Mesenchymal stem cell (in vitro differentiated cells and primary cell): Measurements from ENCODE around the gene SRGAP3.

Experiments used
- DNase-seq: peaks from one replicate; pipeline ENCODE4 v3.0.0-alpha.2; 2013
- H2AFZ ChIP-seq: one replicate; pipeline ENCODE4 v1.6.1; 2013; ENCODE audit warnings: low read depth, mild to moderate bottlenecking, control low read depth, inconsistent platforms, low read length, moderate library complexity
- H2AK5ac ChIP-seq: 2 replicates; pipeline ENCODE4 v1.6.1; 2013; ENCODE audit warnings: low read length, moderate library complexity, mild to moderate bottlenecking, inconsistent platforms; ENCODE audit not compliant: severe bottlenecking
- H2BK120ac ChIP-seq: one replicate; pipeline ENCODE4 v1.6.1; 2013; ENCODE audit warnings: low read depth, mild to moderate bottlenecking, inconsistent platforms, low read length, moderate library complexity
- H2BK12ac ChIP-seq, 2 experiments: one replicate each; pipeline ENCODE4 v1.6.1; 2013; ENCODE audit warnings: inconsistent platforms in 2 of 2, low read length in 2 of 2, mild to moderate bottlenecking in 2 of 2, moderate library complexity in 2 of 2, control low read depth in 1 of 2
- H2BK15ac ChIP-seq: one replicate; pipeline ENCODE4 v1.6.1; 2013; ENCODE audit warnings: mild to moderate bottlenecking, low read depth, inconsistent platforms; ENCODE audit not compliant: poor library complexity, severe bottlenecking
- H2BK5ac ChIP-seq: 2 replicates; pipeline ENCODE4 v1.6.1; 2013; ENCODE audit warnings: low read depth, mild to moderate bottlenecking, low read length, control low read depth, inconsistent platforms; ENCODE audit not compliant: poor library complexity, severe bottlenecking
- H3K14ac ChIP-seq, 2 experiments: one replicate each; pipeline ENCODE4 v1.6.1; 2013; ENCODE audit warnings: inconsistent platforms in 2 of 2, low read length in 2 of 2, control low read depth in 1 of 2, mild to moderate bottlenecking in 1 of 2, moderate library complexity in 1 of 2
- H3K18ac ChIP-seq, 2 experiments: one replicate each; pipeline ENCODE4 v1.6.1; 2013; ENCODE audit warnings: inconsistent platforms in 2 of 2, low read length in 2 of 2, control low read depth in 1 of 2, low read depth in 1 of 2, mild to moderate bottlenecking in 1 of 2
- H3K23ac ChIP-seq, 2 experiments: one replicate each; pipeline ENCODE4 v1.6.1; 2013; ENCODE audit warnings: inconsistent platforms in 2 of 2, low read length in 2 of 2, mild to moderate bottlenecking in 2 of 2, moderate library complexity in 2 of 2, control low read depth in 1 of 2
- H3K27ac ChIP-seq: 2 replicates; pipeline ENCODE4 v1.5.1; 2013; ENCODE audit warnings: mild to moderate bottlenecking, moderate library complexity, low read length, control low read depth, inconsistent platforms; ENCODE audit not compliant: poor library complexity, severe bottlenecking
- H3K27me3 ChIP-seq, 2 experiments: 2 replicates each; pipeline versions ENCODE4 v1.6.1 to v1.7.0; 2013; ENCODE audit warnings: low read length in 2 of 2, mild to moderate bottlenecking in 2 of 2, moderate library complexity in 2 of 2, control low read depth in 1 of 2, inconsistent platforms in 1 of 2; ENCODE audit not compliant: control insufficient read depth in 1 of 2, insufficient read depth in 1 of 2
- H3K36me3 ChIP-seq, 2 experiments: 2 replicates each; pipeline versions ENCODE4 v1.6.1 to v1.7.0; 2013; ENCODE audit warnings: low read length in 2 of 2, control low read depth in 1 of 2, inconsistent platforms in 1 of 2, low read depth in 1 of 2, mild to moderate bottlenecking in 1 of 2; ENCODE audit not compliant: insufficient read depth in 2 of 2, control insufficient read depth in 1 of 2
- H3K4ac ChIP-seq, 2 experiments: one replicate each; pipeline ENCODE4 v1.6.1; 2013; ENCODE audit warnings: inconsistent platforms in 2 of 2, low read length in 2 of 2, mild to moderate bottlenecking in 2 of 2, moderate library complexity in 2 of 2, control low read depth in 1 of 2, low read depth in 1 of 2
- H3K4me1 ChIP-seq: 2 replicates; pipeline ENCODE4 v1.6.1; 2013; ENCODE audit warnings: low read depth, low read length, control low read depth; ENCODE audit not compliant: control insufficient read depth, insufficient read depth
- H3K4me2 ChIP-seq: 2 replicates; pipeline ENCODE4 v1.6.1; 2013; ENCODE audit warnings: low read length, mild to moderate bottlenecking, inconsistent platforms; ENCODE audit not compliant: poor library complexity, severe bottlenecking
- H3K4me3 ChIP-seq, 2 experiments: 2 replicates each; pipeline versions ENCODE4 v1.5.1 to v1.7.0; 2013; ENCODE audit warnings: low read length in 2 of 2, mild to moderate bottlenecking in 2 of 2, control low read depth in 1 of 2, low read depth in 1 of 2; ENCODE audit not compliant: insufficient read depth in 1 of 2
- H3K79me1 ChIP-seq: replicated peaks from 2 replicates; pipeline ENCODE4 v1.6.1; 2013; ENCODE audit warnings: mild to moderate bottlenecking, control low read depth, low read length, inconsistent platforms; ENCODE audit not compliant: poor library complexity, severe bottlenecking
- H3K9ac ChIP-seq: 2 replicates; pipeline ENCODE4 v1.7.0; 2013; ENCODE audit warnings: mild to moderate bottlenecking, low read length, moderate library complexity
- H3K9me3 ChIP-seq: 2 replicates; pipeline ENCODE4 v1.7.0; 2013; ENCODE audit warnings: mild to moderate bottlenecking, low read length; ENCODE audit not compliant: control insufficient read depth
- H4K8ac ChIP-seq: one replicate; pipeline ENCODE4 v1.6.1; 2013; ENCODE audit warnings: inconsistent platforms, mild to moderate bottlenecking, low read length, moderate library complexity
- H4K91ac ChIP-seq: one replicate; pipeline ENCODE4 v1.6.1; 2013; ENCODE audit warnings: mild to moderate bottlenecking, low read length, inconsistent platforms
- WGBS: methylation state at CpG from one replicate; pipeline ENCODE4 v1.1.7; 2013; ENCODE audit warnings: mixed read lengths; 5-methylcytosine and 5-hydroxymethylcytosine counted together

Gene SRGAP3

GRCh38 chr3:9238721-9239295 lies 10.6 kb downstream of the SRGAP3 start:
- H3K4ac ChIP-seq: no peak overlapping the region
- H2BK120ac ChIP-seq: no peak overlapping the region
- no peak overlapping the region for H4K91ac ChIP-seq
- H2AFZ ChIP-seq: no peak overlapping the region
- DNase-seq: no peak
- H3K4me1 ChIP-seq: no peaks in the 10 kb centered on the region
- no peak overlapping the region for H2BK15ac ChIP-seq
- H2AK5ac ChIP-seq: no peak overlapping the region
- no peak overlapping the region for H3K23ac ChIP-seq
- H3K27me3 ChIP-seq: peaks cover 0 to 24% of the 10 kb centered on the region in 2 experiments
- no peaks in the 10 kb centered on the region for H3K36me3 ChIP-seq
- no peak overlapping the region for H2BK5ac ChIP-seq
- no peak overlapping the region for H3K27ac ChIP-seq
- H3K9me3 ChIP-seq: no peaks in the 10 kb centered on the region
- H2BK12ac ChIP-seq: no peak overlapping the region
- 79% methylated on average over 4 of the region's 4 CpGs for WGBS
- no peaks in the 10 kb centered on the region for H3K79me1 ChIP-seq
- no peak overlapping the region for H3K4me3 ChIP-seq
- no peak overlapping the region for H3K14ac ChIP-seq
- H3K18ac ChIP-seq: no peak overlapping the region
- no peak overlapping the region for H4K8ac ChIP-seq
- H3K9ac ChIP-seq: no peak overlapping the region
- no peak overlapping the region for H3K4me2 ChIP-seq

GRCh38 chr3:9238276-9238675 lies 11.2 kb downstream of the SRGAP3 start:
- H3K9me3 ChIP-seq: no peaks in the 10 kb centered on the region
- H3K4ac ChIP-seq: no peak overlapping the region
- H3K14ac ChIP-seq: no peak overlapping the region
- 94% methylated on average over 3 of the region's 5 CpGs for WGBS
- H3K27ac ChIP-seq: no peak overlapping the region
- no peak overlapping the region for H3K4me2 ChIP-seq
- H3K4me3 ChIP-seq: no peak overlapping the region
- no peak overlapping the region for H2BK5ac ChIP-seq
- no peaks in the 10 kb centered on the region for H3K79me1 ChIP-seq
- DNase-seq: no peak
- no peak overlapping the region for H4K8ac ChIP-seq
- H2BK15ac ChIP-seq: no peak overlapping the region
- no peak overlapping the region for H3K23ac ChIP-seq
- no peak overlapping the region for H3K9ac ChIP-seq
- no peak overlapping the region for H2BK120ac ChIP-seq
- H3K36me3 ChIP-seq: no peaks in the 10 kb centered on the region
- H3K27me3 ChIP-seq: peaks cover 0 to 26% of the 10 kb centered on the region in 2 experiments
- no peak overlapping the region for H2AFZ ChIP-seq
- H4K91ac ChIP-seq: no peak overlapping the region
- no peak overlapping the region for H2BK12ac ChIP-seq
- no peaks in the 10 kb centered on the region for H3K4me1 ChIP-seq
- H2AK5ac ChIP-seq: no peak overlapping the region
- H3K18ac ChIP-seq: no peak overlapping the region

- no peaks in the 10 kb centered on the region for H3K9me3 ChIP-seq
- no peak overlapping the region for H3K4ac ChIP-seq
- H3K4me2 ChIP-seq: no peak overlapping the region
- H2AK5ac ChIP-seq: no peak overlapping the region
- H3K4me1 ChIP-seq: no peaks in the 10 kb centered on the region
- H3K4me3 ChIP-seq: no peak overlapping the region
- no peak overlapping the region for H2AFZ ChIP-seq
- no peaks in the 10 kb centered on the region for H3K79me1 ChIP-seq
- peaks cover 0 to 21% of the 10 kb centered on the region in 2 experiments for H3K27me3 ChIP-seq
- H3K14ac ChIP-seq: no peak overlapping the region
- no peak overlapping the region for H4K91ac ChIP-seq
- no peak overlapping the region for H3K18ac ChIP-seq
- H4K8ac ChIP-seq: no peak overlapping the region
- no peak overlapping the region for H2BK5ac ChIP-seq
- no peak overlapping the region for H3K9ac ChIP-seq
- no peak for DNase-seq
- H3K36me3 ChIP-seq: no peaks in the 10 kb centered on the region
- H2BK120ac ChIP-seq: no peak overlapping the region
- 87% methylated on average over 5 of the region's 8 CpGs for WGBS
- H3K23ac ChIP-seq: no peak overlapping the region
- H2BK12ac ChIP-seq: no peak overlapping the region
- H3K27ac ChIP-seq: no peak overlapping the region
- no peak overlapping the region for H2BK15ac ChIP-seq
Observed at GRCh38 chr3:9233814-9234600, 15.4 kb downstream of the SRGAP3 start.

- Histone ChIP-seq H3K36me3 (no peaks in the 10 kb centered on the region), H4K91ac (no peak overlapping the region), H2BK5ac (no peak overlapping the region), H4K8ac (no peak overlapping the region), H3K27me3 (peaks cover 0 to 16% of the 10 kb centered on the region in 2 experiments), H3K4me1 (no peaks in the 10 kb centered on the region), H2BK120ac (no peak overlapping the region), H2AK5ac (no peak overlapping the region), H3K23ac (no peak overlapping the region), H3K9ac (no peak overlapping the region), H3K4me2 (no peak overlapping the region), H3K4ac (no peak overlapping the region), H2BK15ac (no peak overlapping the region), H2BK12ac (no peak overlapping the region), H3K79me1 (no peaks in the 10 kb centered on the region), H2AFZ (no peak overlapping the region), H3K9me3 (no peaks in the 10 kb centered on the region), H3K18ac (no peak overlapping the region), H3K4me3 (no peak overlapping the region), H3K27ac (no peak overlapping the region), H3K14ac (no peak overlapping the region)
- 80% methylated on average over 4 of the region's 4 CpGs for WGBS
- DNase-seq: no peak
Observed at GRCh38 chr3:9233101-9233500, 16.3 kb downstream of the SRGAP3 start.
